Pancreas (tissue), 10 donors: ENCODE data around the gene CLASRP. TPM values are rescaled to one million over a fixed set of nuclear protein-coding genes. Genes with fewer than 3 reads are reported as not detected.
A peak's percentile ranks its signal among the peaks of the same experiment; 100 is the strongest.
"Not testable (repeated sequence)": the region's sequence is repeated elsewhere in the genome, so short reads cannot be mapped to it uniquely, and the experiment has no call there.

Experiments
- ATAC-seq, 4 donors: fragments of 200-7000 bp; cut with Tn5 transposase; one replicate each; pipeline versions ENCODE4 v1.8.0 to v1.9.1; 2020; ENCODE audit warnings: mild to moderate bottlenecking in 4 of 4, moderate library complexity in 4 of 4
- DNase-seq, 6 donors: peaks; one replicate each; pipeline ENCODE4 v3.0.0-alpha.2; 2020
- FAIRE-seq: peaks from 2 replicates; lab custom pipeline; 2012; peaks lifted over from hg19 to GRCh38; lab: Jason Lieb, UNC
- H3K27ac ChIP-seq, 4 donors: fragments of 200-600 bp; sonication (generic); 1 replicate in 3 of 4; 2 replicates in 1 of 4; pipeline versions ENCODE4 v1.5.0 to v1.8.0; 2020
- H3K27me3 ChIP-seq, 4 donors: fragments of 200-600 bp; one replicate each; pipeline ENCODE4 v1.8.0; 2021
- H3K36me3 ChIP-seq, 3 donors: fragments of 200-600 bp; sonication (generic) in 1 of 3; one replicate each; pipeline versions ENCODE4 v1.5.0 to v1.8.0; 2020 to 2021
- H3K4me1 ChIP-seq, 3 donors: fragments of 200-600 bp; one replicate each; pipeline ENCODE4 v1.8.0; 2021
- H3K4me3 ChIP-seq, 4 donors: fragments of 200-600 bp; sonication (generic) in 2 of 4; one replicate each; pipeline versions ENCODE4 v1.5.0 to v1.8.0; 2020 to 2021
- H3K9me3 ChIP-seq, 4 donors: fragments of 200-600 bp; one replicate each; pipeline ENCODE4 v1.8.0; 2021
- WGBS, 2 donors: extraction: QIAGEN DNeasy Blood & Tissue Kit; methylation state at CpG; one replicate each; pipeline ENCODE4 v1.1.7; 2013; 5-methylcytosine and 5-hydroxymethylcytosine counted together
- intact Hi-C, 3 donors: fragments of 100-400 bp; cut with DNase I; formaldehyde crosslinking; loops; one replicate each; pipeline versions ENCODE4 v1.11.1 to v1.14.2; 2022
- polyA plus RNA-seq, 2 donors: library from polyadenylated mRNA; stranded (reverse); fragments of 200-250 nt; gene quantifications; one replicate each; pipeline ENCODE4 v1.2.3, GENCODE V29; 2013
- total RNA-seq, 6 donors: library from RNA; stranded (reverse); fragmentation: NEBNext Ultra II Directional in 4 of 6; extraction: Animal tissue kit (Norgen Biotek cat#: 25700) in 4 of 6; gene quantifications; one replicate each; pipeline versions ENCODE4 v1.2.1 to v1.2.4, GENCODE V29; 2021 to 2023
- TF ChIP-seq, protein P1 (sequence below), 4 donors: fragments of 200-600 bp; sonication (generic) in 3 of 4; IDR thresholded peaks; one replicate each; pipeline versions ENCODE4 v1.5.0 to v1.8.0; 2021; ENCODE audit warnings: antibody characterized with exemption in 4 of 4
- donor health status: healthy with polysubstance abuse.
- donor health status: DM: no; HTN: no; CAD: no; lungs with moderate emphysema.
- donor health status: DM: no; HTN: no; CAD: no.
- donor health status: control.
- donor health status: control.
- donor health status: Bipolar disorder and iron deficiency.
- donor health status: DM: yes; HTN: yes; CAD: no.
- donor health status: DM: no; HTN: no; CAD: no.
- donor health status: DM: no; HTN: no; CAD: no.
- donor health status: DM: yes; HTN: yes; CAD: no.

The CLASRP gene
- total and polyA plus RNA-seq, 8 donors, result 34.8 to 244 (median 51.9) TPM

DNA sequence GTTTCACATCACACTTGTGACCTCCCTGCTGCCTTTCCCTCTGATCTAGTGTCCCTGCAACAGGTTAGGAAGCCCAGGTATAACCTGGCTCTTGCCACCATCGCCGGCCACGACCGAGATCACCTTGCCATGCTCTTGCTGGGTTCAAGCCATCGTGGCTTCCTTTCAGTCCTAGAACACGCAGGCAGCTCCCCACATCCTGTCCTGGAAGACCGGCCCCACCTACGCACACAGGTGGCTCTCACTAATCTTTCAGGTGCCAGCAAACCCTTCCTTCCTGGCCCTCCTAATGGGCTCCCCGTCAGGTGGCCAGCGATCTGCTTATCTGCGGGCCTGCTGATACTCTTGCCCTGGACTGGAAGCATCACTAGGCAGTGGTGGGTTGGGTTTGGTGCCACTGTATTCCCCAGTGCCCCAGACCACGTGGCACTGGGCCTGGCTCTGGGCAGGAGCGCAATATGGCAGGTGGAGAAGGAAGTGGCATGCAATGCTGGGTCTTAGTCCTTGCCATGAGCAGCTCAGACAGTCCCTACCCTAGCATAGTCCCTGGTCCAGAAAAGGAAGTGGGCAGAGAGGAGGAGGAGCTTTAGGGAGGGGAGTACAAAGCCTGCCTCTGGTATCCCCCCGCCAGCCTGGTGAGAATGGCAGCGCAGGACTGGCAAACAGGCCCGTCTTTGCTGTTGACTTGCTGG, 66.0 kb downstream of the CLASRP start:
- intact Hi-C loops, result no loop called here

DNA sequence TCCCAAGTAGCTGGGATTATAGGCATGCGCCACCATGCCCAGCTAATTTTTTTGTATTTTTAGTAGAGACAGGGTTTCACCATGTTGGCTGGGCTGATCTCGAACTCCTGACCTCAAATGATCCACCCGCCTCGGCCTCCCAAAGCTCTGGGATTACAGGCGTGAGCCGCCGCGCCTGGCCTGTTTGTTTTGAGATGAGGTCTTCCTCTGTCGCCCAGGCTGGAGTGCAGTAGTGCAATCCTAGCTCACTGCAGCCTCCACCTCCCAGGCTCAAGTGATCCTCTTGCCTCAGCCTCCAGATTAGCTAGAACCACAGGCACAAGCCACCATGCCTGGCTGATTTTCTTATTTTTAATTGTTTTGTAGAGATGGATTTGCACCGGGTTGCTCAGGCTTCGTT, 67.5 kb downstream of the CLASRP start:
- H3K4me1 ChIP-seq, DNase-seq, FAIRE-seq, H3K4me3 ChIP-seq, intact Hi-C loops, H3K27ac ChIP-seq, H3K27me3 ChIP-seq, H3K36me3 ChIP-seq, ATAC-seq, H3K9me3 ChIP-seq: not testable (repeated sequence)
- 95% methylated on average over 11 of the region's 11 CpGs for WGBS, 2 donors

More for the DNA sequence above, 66.0 kb downstream of the CLASRP start:
- Histone ChIP-seq H3K9me3 (no peaks in the 10 kb centered on the region), H3K27me3 (no peaks in the 10 kb centered on the region), H3K4me1 (peaks cover 5 to 10% (median 7%) of the 10 kb centered on the region in 3 donors), H3K27ac (peak overlapping the region in 2 of 4 donors; percentile 55 to 74), H3K4me3 (no peak overlapping the region), H3K36me3 (no peaks in the 10 kb centered on the region)
- TF ChIP-seq, protein P1, sequence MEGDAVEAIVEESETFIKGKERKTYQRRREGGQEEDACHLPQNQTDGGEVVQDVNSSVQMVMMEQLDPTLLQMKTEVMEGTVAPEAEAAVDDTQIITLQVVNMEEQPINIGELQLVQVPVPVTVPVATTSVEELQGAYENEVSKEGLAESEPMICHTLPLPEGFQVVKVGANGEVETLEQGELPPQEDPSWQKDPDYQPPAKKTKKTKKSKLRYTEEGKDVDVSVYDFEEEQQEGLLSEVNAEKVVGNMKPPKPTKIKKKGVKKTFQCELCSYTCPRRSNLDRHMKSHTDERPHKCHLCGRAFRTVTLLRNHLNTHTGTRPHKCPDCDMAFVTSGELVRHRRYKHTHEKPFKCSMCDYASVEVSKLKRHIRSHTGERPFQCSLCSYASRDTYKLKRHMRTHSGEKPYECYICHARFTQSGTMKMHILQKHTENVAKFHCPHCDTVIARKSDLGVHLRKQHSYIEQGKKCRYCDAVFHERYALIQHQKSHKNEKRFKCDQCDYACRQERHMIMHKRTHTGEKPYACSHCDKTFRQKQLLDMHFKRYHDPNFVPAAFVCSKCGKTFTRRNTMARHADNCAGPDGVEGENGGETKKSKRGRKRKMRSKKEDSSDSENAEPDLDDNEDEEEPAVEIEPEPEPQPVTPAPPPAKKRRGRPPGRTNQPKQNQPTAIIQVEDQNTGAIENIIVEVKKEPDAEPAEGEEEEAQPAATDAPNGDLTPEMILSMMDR (IDR thresholded peaks at IDR 0.05), result no peak
- no peak for DNase-seq
- FAIRE-seq, result no peak
- 78 to 79% methylated on average over 16 of the region's 16 CpGs for WGBS, 2 donors
- no peak for ATAC-seq

DNA sequence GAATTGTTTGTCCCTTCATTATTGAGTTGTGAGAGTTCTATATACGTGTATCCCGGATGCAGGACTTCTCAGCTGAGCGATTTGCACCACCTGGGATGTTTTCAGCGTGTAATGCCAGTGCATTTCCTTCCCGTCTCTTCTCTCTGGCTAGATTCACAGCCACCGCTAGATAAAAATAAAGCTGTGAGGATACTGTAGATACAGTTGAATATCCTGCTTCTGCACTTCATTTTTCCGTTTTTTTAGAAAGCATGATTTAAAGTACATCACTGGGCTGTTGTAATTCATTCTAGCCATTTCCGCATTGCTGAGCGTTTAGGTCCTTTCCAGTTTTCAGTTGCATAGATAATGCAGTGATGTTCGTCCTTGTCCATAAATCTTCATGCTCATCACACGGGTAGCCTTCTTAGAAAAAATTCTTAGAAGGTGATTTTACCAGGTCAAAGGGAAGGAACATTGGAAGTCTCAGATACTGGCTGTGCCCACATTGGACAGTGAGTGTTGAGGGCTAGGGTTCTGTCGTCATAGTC, 68.8 kb downstream of the CLASRP start:
- DNase-seq (no peak), ATAC-seq (no peak), FAIRE-seq (no peak)
- H3K27me3 ChIP-seq, result no peaks in the 10 kb centered on the region
- H3K9me3 ChIP-seq, result no peaks in the 10 kb centered on the region
- intact Hi-C loops, result no loop called here
- no peaks in the 10 kb centered on the region for H3K36me3 ChIP-seq
- no peaks in the 10 kb centered on the region for H3K4me1 ChIP-seq
- no peak overlapping the region for H3K4me3 ChIP-seq
- TF ChIP-seq, protein P1 (IDR thresholded peaks at IDR 0.05), result no peak
- no peak overlapping the region for H3K27ac ChIP-seq
- 85 to 90% methylated on average over 12 of the region's 12 CpGs for WGBS, 2 donors

DNA sequence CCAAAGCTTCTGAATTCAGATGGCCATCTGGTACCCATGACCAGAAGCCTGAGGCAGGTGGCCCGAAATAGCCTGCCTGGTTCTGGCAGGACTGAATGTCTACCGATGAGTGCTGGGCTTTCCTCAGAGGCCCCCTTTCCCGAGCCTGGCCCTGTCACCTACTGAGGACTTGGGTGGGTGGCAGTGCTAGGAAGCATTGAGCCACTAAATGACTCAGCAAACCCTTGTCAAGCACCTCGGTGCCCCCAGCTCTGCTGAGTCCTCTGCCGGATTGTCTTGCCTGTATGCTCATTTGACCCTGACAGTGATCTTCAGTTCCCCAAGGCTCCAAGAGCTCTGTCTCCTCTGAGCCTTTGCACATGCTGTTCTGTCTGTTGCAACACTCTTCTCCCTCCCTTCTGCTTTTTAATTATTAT, 72.0 kb downstream of the CLASRP start:
- whole genome bisulfite sequencing, 2 donors, result 82 to 83% methylated on average over 5 of the region's 5 CpGs
- no peaks in the 10 kb centered on the region for H3K27me3 ChIP-seq
- no peak overlapping the region for H3K4me3 ChIP-seq
- H3K4me1 ChIP-seq, result peaks cover 0 to 9% (median 7%) of the 10 kb centered on the region in 3 donors
- ATAC-seq (no peak), FAIRE-seq (no peak), DNase-seq (no peak)
- no peaks in the 10 kb centered on the region for H3K36me3 ChIP-seq
- intact Hi-C loops, result no loop called here
- TF ChIP-seq, protein P1 (IDR thresholded peaks at IDR 0.05), result no peak
- no peak overlapping the region for H3K27ac ChIP-seq
- H3K9me3 ChIP-seq, result no peaks in the 10 kb centered on the region

DNA sequence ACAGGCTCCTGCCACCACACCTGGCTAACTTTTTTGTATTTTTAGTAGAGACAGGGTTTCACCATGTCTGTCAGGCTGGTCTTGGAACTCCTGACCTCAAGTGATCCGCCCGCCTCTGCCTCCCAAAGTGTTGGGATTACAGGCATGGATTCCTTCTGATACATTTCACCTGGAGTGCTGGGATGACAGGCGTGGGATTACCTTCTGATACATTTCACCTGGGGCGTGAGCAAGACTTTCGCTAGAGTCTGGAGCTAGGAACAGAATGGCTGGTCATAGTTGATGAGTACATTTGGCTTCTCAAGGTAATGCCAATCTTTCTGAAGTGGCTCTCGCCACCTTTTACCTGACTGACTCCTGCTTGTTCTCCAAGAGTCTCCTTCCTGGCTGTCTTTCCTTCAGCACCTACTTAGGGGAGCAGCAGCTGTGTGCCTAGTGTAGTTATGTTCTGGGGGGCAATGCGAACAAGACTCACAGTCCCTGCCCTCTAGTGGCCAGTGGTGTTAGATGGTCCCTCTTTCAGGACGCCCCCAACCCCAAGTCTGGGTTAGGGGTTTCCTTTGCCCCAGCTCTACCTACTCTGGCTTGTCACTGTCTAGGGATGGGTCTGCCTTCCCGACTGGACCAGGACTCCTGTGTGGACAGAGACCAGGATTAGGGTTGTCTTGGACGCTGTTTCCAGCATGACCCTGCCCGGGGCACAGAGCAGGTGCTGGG, 73.4 kb downstream of the CLASRP start:
- H3K4me1 ChIP-seq, result peaks cover 0 to 11% (median 7%) of the 10 kb centered on the region in 3 donors
- ATAC-seq (no peak), FAIRE-seq (no peak), DNase-seq (no peak)
- H3K27ac ChIP-seq, result no peak overlapping the region
- 87 to 91% methylated on average over 11 of the region's 11 CpGs for WGBS, 2 donors
- H3K36me3 ChIP-seq, result no peaks in the 10 kb centered on the region
- intact Hi-C loops, result no loop called here
- no peaks in the 10 kb centered on the region for H3K27me3 ChIP-seq
- H3K9me3 ChIP-seq, result no peaks in the 10 kb centered on the region
- no peak overlapping the region for H3K4me3 ChIP-seq
- TF ChIP-seq, protein P1 (IDR thresholded peaks at IDR 0.05), result no peak
